Measurements from ENCODE around the gene PXMP4.

GRCh38 chr20:33664085-33664761, 55.9 kb downstream of the PXMP4 start:
- no peak for TF ChIP-seq CTCF (IDR thresholded peaks at IDR 0.05)
- no peak for TF ChIP-seq ATF1 (CRISPR knock-in tag; IDR thresholded peaks at IDR 0.05)
- TF ChIP-seq, protein P1, sequence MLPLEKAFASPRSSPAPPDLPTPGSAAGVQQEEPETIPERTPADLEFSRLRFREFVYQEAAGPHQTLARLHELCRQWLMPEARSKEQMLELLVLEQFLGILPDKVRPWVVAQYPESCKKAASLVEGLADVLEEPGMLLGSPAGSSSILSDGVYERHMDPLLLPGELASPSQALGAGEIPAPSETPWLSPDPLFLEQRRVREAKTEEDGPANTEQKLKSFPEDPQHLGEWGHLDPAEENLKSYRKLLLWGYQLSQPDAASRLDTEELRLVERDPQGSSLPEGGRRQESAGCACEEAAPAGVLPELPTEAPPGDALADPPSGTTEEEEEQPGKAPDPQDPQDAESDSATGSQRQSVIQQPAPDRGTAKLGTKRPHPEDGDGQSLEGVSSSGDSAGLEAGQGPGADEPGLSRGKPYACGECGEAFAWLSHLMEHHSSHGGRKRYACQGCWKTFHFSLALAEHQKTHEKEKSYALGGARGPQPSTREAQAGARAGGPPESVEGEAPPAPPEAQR (CRISPR knock-in tag; IDR thresholded peaks at IDR 0.05) = no peak
- no peak for TF ChIP-seq MXD4 (CRISPR knock-in tag; IDR thresholded peaks at IDR 0.05; ENCODE audit: borderline replicate concordance)
- TF ChIP-seq, protein P2, sequence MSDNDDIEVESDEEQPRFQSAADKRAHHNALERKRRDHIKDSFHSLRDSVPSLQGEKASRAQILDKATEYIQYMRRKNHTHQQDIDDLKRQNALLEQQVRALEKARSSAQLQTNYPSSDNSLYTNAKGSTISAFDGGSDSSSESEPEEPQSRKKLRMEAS (CRISPR knock-in tag; IDR thresholded peaks at IDR 0.05) = no peak
- no peak for TF ChIP-seq ATF2 (CRISPR knock-in tag; IDR thresholded peaks at IDR 0.05; ENCODE audit: borderline replicate concordance, low read depth)
- no peak for TF ChIP-seq NR2C2 (CRISPR knock-in tag; IDR thresholded peaks at IDR 0.05)
- no peak for TF ChIP-seq GTF2I (CRISPR knock-in tag; conservative IDR thresholded peaks at IDR 0.05)

Measured in WTC11 (cell line).